Naive thymus-derived CD4-positive, alpha-beta T cell (primary cell): ENCODE data around the gene E2F3. TPM values are rescaled to one million over a fixed set of nuclear protein-coding genes. Genes with fewer than 3 reads are reported as not detected.

Experiments used
- ATAC-seq: fragments of 150-1000 bp; cut with Tn5 transposase; 2 replicates; pipeline ENCODE4 v1.10.0; 2021; ENCODE audit warnings: mild to moderate bottlenecking, moderate library complexity
- CTCF ChIA-PET: fragments of 350-600 bp; sonication (Branson Sonifier 250); formaldehyde crosslinking; loops from one replicate; lab custom pipeline; 2021; ENCODE audit warnings: antibody characterized with exemption; lab: Charles Lee
- POLR2A ChIA-PET: fragments of 350-600 bp; sonication (Branson Sonifier 250); formaldehyde crosslinking; loops from one replicate; lab custom pipeline; 2021; ENCODE audit warnings: antibody characterized with exemption, inconsistent platforms; lab: Charles Lee
- DNase-seq, 9 donors: peaks; one replicate each; pipeline versions ENCODE4 v3.0.0 to v3.0.0-alpha.2; 2020 to 2022; ENCODE audit warnings: mixed read lengths in 1 of 9
- H3K27ac ChIP-seq: one replicate; pipeline ENCODE4 v1.7.0; 2013; ENCODE audit warnings: mild to moderate bottlenecking, low read depth, low read length, moderate library complexity
- H3K27me3 ChIP-seq, 2 donors: one replicate each; pipeline ENCODE4 v1.7.0; 2013; ENCODE audit warnings: low read length in 2 of 2, mild to moderate bottlenecking in 2 of 2, moderate library complexity in 2 of 2; ENCODE audit not compliant: control insufficient read depth in 2 of 2, insufficient read depth in 2 of 2
- H3K36me3 ChIP-seq, 3 experiments: 1 replicate in 2 of 3; 2 replicates in 1 of 3; pipeline ENCODE4 v1.7.0; 2013; ENCODE audit warnings: low read length in 3 of 3, mild to moderate bottlenecking in 3 of 3, moderate library complexity in 1 of 3; ENCODE audit not compliant: insufficient read depth in 3 of 3, control insufficient read depth in 2 of 3
- H3K4me1 ChIP-seq, 2 donors: one replicate each; pipeline ENCODE4 v1.7.0; 2013; ENCODE audit warnings: low read length in 2 of 2, mild to moderate bottlenecking in 2 of 2, moderate library complexity in 1 of 2; ENCODE audit not compliant: control insufficient read depth in 2 of 2, insufficient read depth in 2 of 2
- H3K4me3 ChIP-seq: 2 replicates; pipeline ENCODE4 v1.7.0; 2013; ENCODE audit warnings: mild to moderate bottlenecking, low read length
- H3K9me3 ChIP-seq, 3 experiments: 1 replicate in 2 of 3; 2 replicates in 1 of 3; pipeline ENCODE4 v1.7.0; 2013; ENCODE audit warnings: low read length in 3 of 3; ENCODE audit not compliant: control insufficient read depth in 2 of 3
- H3K27ac Mint-ChIP-seq, 9 donors: one replicate each; pipeline ENCODE4 v1.8.0; 2020 to 2022; ENCODE audit warnings: mixed read lengths in 9 of 9, mild to moderate bottlenecking in 8 of 9, moderate library complexity in 5 of 9, inconsistent platforms in 2 of 9
- H3K27me3 Mint-ChIP-seq, 5 donors: one replicate each; pipeline ENCODE4 v1.8.0; 2021 to 2022; ENCODE audit warnings: mixed read lengths in 5 of 5, mild to moderate bottlenecking in 1 of 5
- H3K36me3 Mint-ChIP-seq, 5 donors: one replicate each; pipeline ENCODE4 v1.8.0; 2020 to 2022; ENCODE audit warnings: mixed read lengths in 5 of 5, mild to moderate bottlenecking in 3 of 5, inconsistent platforms in 1 of 5
- H3K4me1 Mint-ChIP-seq, 7 donors: one replicate each; pipeline ENCODE4 v1.8.0; 2020 to 2022; ENCODE audit warnings: mixed read lengths in 7 of 7, mild to moderate bottlenecking in 3 of 7, inconsistent platforms in 1 of 7
- H3K4me3 Mint-ChIP-seq, 10 donors: one replicate each; pipeline ENCODE4 v1.8.0; 2020 to 2022; ENCODE audit warnings: mild to moderate bottlenecking in 10 of 10, mixed read lengths in 10 of 10, moderate library complexity in 6 of 10, inconsistent platforms in 2 of 10
- H3K9me3 Mint-ChIP-seq, 11 donors: one replicate each; pipeline ENCODE4 v1.8.0; 2020 to 2022; ENCODE audit warnings: mixed read lengths in 11 of 11, mild to moderate bottlenecking in 4 of 11, inconsistent platforms in 1 of 11, moderate library complexity in 1 of 11
- intact Hi-C, 2 donors: fragments of 100-400 bp; cut with micrococcal nuclease; formaldehyde crosslinking; loops; one replicate each; pipeline ENCODE4 v1.15.1; 2023
- polyA plus RNA-seq, 2 donors: library from polyadenylated mRNA; unstranded; fragments of 300-500 nt; fragmentation: Illumina TruSeq; gene quantifications; one replicate each; pipeline ENCODE4 v1.2.3, GENCODE V29; 2021
- total RNA-seq, 6 experiments: library from RNA in 5 of 6; stranded (reverse) in 5 of 6; gene quantifications; 1 replicate in 5 of 6; 2 replicates in 1 of 6; pipeline ENCODE4 v1.2.3 and lab custom pipeline; 2021 to 2026

Gene E2F3
- total and polyA plus RNA-seq, 7 experiments from 2014 or later, result 3.0 to 39.2 (median 10.6) TPM

GRCh38 chr6:20447157-20447556, 45.5 kb downstream of the E2F3 start:
- intact Hi-C loops, result no loop called here
- Mint-ChIP-seq H3K36me3 (peaks cover 0 to 29% (median 18%) of the 10 kb centered on the region in 5 donors), H3K27ac (peak overlapping the region in 3 of 9 donors; percentile 9 to 94 (median 41)), H3K4me3 (no peak overlapping the region), H3K27me3 (no peaks in the 10 kb centered on the region), H3K9me3 (peaks cover 0 to 2% (median 0%) of the 10 kb centered on the region in 11 donors), H3K4me1 (peaks cover 16 to 46% (median 20%) of the 10 kb centered on the region in 7 donors)
- CTCF ChIA-PET, result interaction anchor here (1.1 kb wide), 1 partner anchor 43 kb away, joined by 3 read pairs; no protein-coding TSS in a partner anchor
- H3K36me3 ChIP-seq, result no peaks in the 10 kb centered on the region
- H3K9me3 ChIP-seq, result no peaks in the 10 kb centered on the region
- no peaks in the 10 kb centered on the region for H3K27me3 ChIP-seq
- no peak for ATAC-seq
- peaks cover 0 to 11% of the 10 kb centered on the region in 2 donors for H3K4me1 ChIP-seq
- DNase-seq, result no peak
- no peak overlapping the region for H3K27ac ChIP-seq
- no peak overlapping the region for H3K4me3 ChIP-seq
- POLR2A ChIA-PET, result no interaction called here

- CTCF ChIA-PET, result no interaction called here
- Mint-ChIP-seq H3K4me1 (peaks cover 16 to 46% (median 20%) of the 10 kb centered on the region in 7 donors), H3K27ac (peak overlapping the region in 1 of 9 donors; percentile 94), H3K9me3 (peaks cover 0 to 2% (median 0%) of the 10 kb centered on the region in 11 donors), H3K27me3 (no peaks in the 10 kb centered on the region), H3K4me3 (no peak overlapping the region), H3K36me3 (peaks cover 0 to 28% (median 18%) of the 10 kb centered on the region in 5 donors)
- Histone ChIP-seq H3K36me3 (no peaks in the 10 kb centered on the region), H3K4me1 (peaks cover 0 to 11% of the 10 kb centered on the region in 2 donors), H3K27ac (no peak overlapping the region), H3K27me3 (no peaks in the 10 kb centered on the region), H3K9me3 (no peaks in the 10 kb centered on the region), H3K4me3 (no peak overlapping the region)
- ATAC-seq (no peak), DNase-seq (no peak)
- POLR2A ChIA-PET, result no interaction called here
- intact Hi-C loops, result no loop called here
These were observed 46.0 kb downstream of the E2F3 start for GRCh38 chr6:20447581-20448132.

GRCh38 chr6:20448828-20449227, 47.1 kb downstream of the E2F3 start:
- ATAC-seq, result no peak
- H3K4me1 ChIP-seq, result peaks cover 0 to 11% of the 10 kb centered on the region in 2 donors
- Mint-ChIP-seq H3K36me3 (peaks cover 0 to 26% (median 22%) of the 10 kb centered on the region in 5 donors), H3K4me1 (peaks cover 18 to 49% (median 28%) of the 10 kb centered on the region in 7 donors), H3K27me3 (no peaks in the 10 kb centered on the region), H3K4me3 (no peak overlapping the region), H3K9me3 (peaks cover 0 to 3% (median 0%) of the 10 kb centered on the region in 11 donors), H3K27ac (peak overlapping the region in 1 of 9 donors; percentile 35)
- no peak overlapping the region for H3K27ac ChIP-seq
- no peaks in the 10 kb centered on the region for H3K9me3 ChIP-seq
- H3K27me3 ChIP-seq, result no peaks in the 10 kb centered on the region
- no peaks in the 10 kb centered on the region for H3K36me3 ChIP-seq
- no peak overlapping the region for H3K4me3 ChIP-seq
- intact Hi-C loops, result no loop called here
- no peak for DNase-seq
- CTCF ChIA-PET, result no interaction called here
- POLR2A ChIA-PET, result no interaction called here

- no peaks in the 10 kb centered on the region for H3K27me3 Mint-ChIP-seq
- H3K27ac ChIP-seq, result no peak overlapping the region
- H3K36me3 ChIP-seq, result no peaks in the 10 kb centered on the region
- no peaks in the 10 kb centered on the region for H3K27me3 ChIP-seq
- H3K9me3 Mint-ChIP-seq, result peaks cover 0 to 3% (median 0%) of the 10 kb centered on the region in 11 donors
- no peak overlapping the region for H3K4me3 Mint-ChIP-seq
- H3K4me1 Mint-ChIP-seq, result peaks cover 8 to 37% (median 29%) of the 10 kb centered on the region in 7 donors
- H3K27ac Mint-ChIP-seq, result peak overlapping the region in 2 of 9 donors; percentile 6 to 22
- ChIA-PET CTCF (interaction anchor here (1.3 kb wide), 1 partner anchor 165 kb away, joined by 4 read pairs; no protein-coding TSS in a partner anchor), POLR2A (interaction anchor here (0.6 kb wide), 1 partner anchor 53 kb away, joined by 3 read pairs; the partner anchor contains the start of gene E2F3)
- H3K36me3 Mint-ChIP-seq, result peaks cover 0 to 34% (median 27%) of the 10 kb centered on the region in 5 donors
- no peaks in the 10 kb centered on the region for H3K9me3 ChIP-seq
- intact Hi-C loops, result loop anchor here (1.0 to 5.0 kb wide), 3 partner anchors 50 to 163 kb away; partner anchors contain the start of gene E2F3 (in 1 of the 2)
- DNase-seq (peak in 7 of 9 donors; percentile 4 to 36 (median 18)), ATAC-seq (peak; percentile 69)
- H3K4me3 ChIP-seq, result no peak overlapping the region
- H3K4me1 ChIP-seq, result no peaks in the 10 kb centered on the region
These were observed 52.6 kb downstream of the E2F3 start for GRCh38 chr6:20454204-20454824.

GRCh38 chr6:20455251-20455940, 53.7 kb downstream of the E2F3 start:
- no peak for ATAC-seq
- DNase-seq, result no peak
- no peaks in the 10 kb centered on the region for H3K4me1 ChIP-seq
- no peaks in the 10 kb centered on the region for H3K27me3 ChIP-seq
- Mint-ChIP-seq H3K4me3 (no peak overlapping the region), H3K27ac (peak overlapping the region in 2 of 9 donors; percentile 28 to 43), H3K9me3 (peaks cover 0 to 3% (median 0%) of the 10 kb centered on the region in 11 donors), H3K27me3 (no peaks in the 10 kb centered on the region), H3K36me3 (peaks cover 4 to 36% (median 29%) of the 10 kb centered on the region in 5 donors), H3K4me1 (peaks cover 10 to 36% (median 24%) of the 10 kb centered on the region in 7 donors)
- intact Hi-C loops, result no loop called here
- ChIA-PET CTCF (interaction anchor here (1.3 kb wide), 1 partner anchor 166 kb away, joined by 4 read pairs; no protein-coding TSS in a partner anchor), POLR2A (no interaction called here)
- H3K9me3 ChIP-seq, result no peaks in the 10 kb centered on the region
- no peak overlapping the region for H3K27ac ChIP-seq
- no peaks in the 10 kb centered on the region for H3K36me3 ChIP-seq
- H3K4me3 ChIP-seq, result no peak overlapping the region

- Mint-ChIP-seq H3K27me3 (no peaks in the 10 kb centered on the region), H3K27ac (peak overlapping the region in 1 of 9 donors; percentile 46), H3K9me3 (peaks cover 0 to 2% (median 0%) of the 10 kb centered on the region in 11 donors), H3K4me3 (no peak overlapping the region), H3K4me1 (peaks cover 8 to 31% (median 20%) of the 10 kb centered on the region in 7 donors), H3K36me3 (peaks cover 4 to 33% (median 25%) of the 10 kb centered on the region in 5 donors)
- POLR2A ChIA-PET, result no interaction called here
- Histone ChIP-seq H3K36me3 (no peaks in the 10 kb centered on the region), H3K4me3 (no peak overlapping the region), H3K9me3 (no peaks in the 10 kb centered on the region), H3K4me1 (no peaks in the 10 kb centered on the region), H3K27ac (no peak overlapping the region), H3K27me3 (no peaks in the 10 kb centered on the region)
- CTCF ChIA-PET, result interaction anchor here (2.7 kb wide), 1 partner anchor 53 kb away, joined by 8 read pairs; no protein-coding TSS in a partner anchor
- ATAC-seq (peak; percentile 37), DNase-seq (no peak)
- intact Hi-C loops, result no loop called here
These were observed 56.6 kb downstream of the E2F3 start for GRCh38 chr6:20458027-20458894.
